GM19468 (cell line): Measurements from ENCODE around the gene CREB5.
"Not testable (repeated sequence)": the region's sequence is repeated elsewhere in the genome, so short reads cannot be mapped to it uniquely, and the experiment has no call there.

ENCODE experiments used
- ATAC-seq: cut with Tn5 transposase; IDR thresholded peaks from one replicate; pipeline ENCODE4 v1.9.1; 2021; ENCODE audit warnings: mild to moderate bottlenecking, moderate library complexity, moderate number of reproducible peaks; ENCODE audit not compliant: unreplicated experiment; ENCODE audit errors: extremely low read depth

Gene CREB5

DNA sequence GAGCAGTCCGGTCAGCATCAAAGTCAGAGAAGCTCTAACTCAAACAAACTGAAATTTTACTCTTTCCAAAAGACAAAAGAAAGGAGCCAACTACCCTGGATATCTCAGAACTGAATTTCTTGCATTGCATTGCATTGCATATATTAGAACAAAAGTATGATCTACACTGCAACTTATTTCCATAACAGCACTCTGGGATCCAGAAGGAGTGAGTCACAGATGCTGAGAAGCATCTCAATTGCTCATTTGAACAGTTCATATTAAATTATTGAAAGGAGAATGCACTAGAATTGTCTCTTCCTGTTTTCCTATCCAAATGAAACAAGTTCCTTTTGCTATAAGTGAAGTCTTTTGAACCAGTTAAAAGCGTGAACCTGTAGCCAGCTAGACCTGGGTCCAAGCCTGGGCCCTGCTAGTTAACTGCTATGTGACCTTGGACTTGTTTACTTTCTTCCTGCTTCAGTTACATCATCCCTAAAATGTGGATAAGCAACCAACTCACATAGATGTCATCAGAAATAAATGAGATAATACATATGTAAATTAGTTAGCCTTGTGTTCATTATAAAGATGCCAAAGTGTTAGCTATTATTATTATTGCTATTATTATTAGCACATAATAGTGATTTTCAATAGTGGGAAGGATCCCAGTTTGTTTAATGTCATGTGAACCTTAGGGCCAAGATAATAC lies 184.1 kb downstream of the CREB5 start:
- ATAC-seq, result no peak

DNA sequence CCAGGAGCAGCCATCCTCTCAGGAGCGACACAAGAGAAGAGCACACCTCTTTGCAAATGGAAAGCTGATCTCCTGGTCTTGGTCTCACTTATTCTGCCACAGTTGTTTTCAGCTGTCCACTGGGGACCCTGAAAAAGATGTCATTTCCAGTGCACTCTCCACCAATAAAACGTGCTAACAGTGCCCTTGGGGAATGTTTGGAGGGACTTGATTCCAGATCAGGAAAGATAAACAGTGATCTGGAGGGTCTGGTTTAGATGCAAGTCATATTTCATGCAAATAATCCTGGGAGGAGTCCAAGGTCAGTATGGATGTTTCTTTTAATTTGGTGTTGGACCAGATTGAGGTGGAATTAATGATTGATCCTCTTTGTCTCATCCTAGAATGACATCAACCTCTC lies 185.0 kb downstream of the CREB5 start:
- no peak for ATAC-seq

DNA sequence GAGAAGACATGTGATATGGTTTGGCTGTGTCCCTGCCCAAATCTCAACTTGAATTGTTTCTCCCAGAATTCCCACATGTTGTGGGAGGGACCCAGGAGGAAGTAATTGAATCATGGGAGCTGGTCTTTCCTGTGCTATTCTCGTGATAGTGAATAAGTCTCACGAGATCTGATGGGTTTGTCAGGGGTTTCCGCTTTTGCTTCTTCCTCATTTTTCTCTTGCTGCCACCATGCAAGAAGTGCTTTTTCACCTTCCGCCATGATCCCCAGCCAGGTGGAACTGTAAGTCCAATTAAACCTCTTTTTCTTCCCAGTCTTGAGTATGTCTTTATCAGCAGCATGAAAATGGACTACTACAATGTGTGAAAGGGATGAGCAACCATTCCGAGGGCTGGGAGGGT lies 185.7 kb downstream of the CREB5 start:
- ATAC-seq, result not testable (repeated sequence)

DNA sequence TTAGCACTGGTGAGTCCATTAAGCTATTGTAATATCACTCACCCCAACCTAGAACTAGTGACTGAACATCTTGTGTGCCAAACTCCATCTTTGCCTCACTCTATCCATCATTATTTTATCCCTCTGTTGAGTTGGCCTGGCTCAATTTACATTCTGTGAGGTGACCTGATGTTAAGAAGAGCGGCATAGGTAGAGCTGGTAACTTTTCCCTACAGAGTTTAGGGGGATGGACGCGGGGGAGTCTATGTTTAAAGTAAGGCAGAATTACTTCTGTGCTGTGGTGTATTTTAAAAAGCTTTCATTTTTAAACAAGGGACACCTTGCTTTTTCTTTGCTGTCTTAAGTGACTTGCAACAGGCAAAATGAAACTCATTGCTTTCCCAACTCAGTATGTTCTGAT lies 186.3 kb downstream of the CREB5 start:
- no peak for ATAC-seq

DNA sequence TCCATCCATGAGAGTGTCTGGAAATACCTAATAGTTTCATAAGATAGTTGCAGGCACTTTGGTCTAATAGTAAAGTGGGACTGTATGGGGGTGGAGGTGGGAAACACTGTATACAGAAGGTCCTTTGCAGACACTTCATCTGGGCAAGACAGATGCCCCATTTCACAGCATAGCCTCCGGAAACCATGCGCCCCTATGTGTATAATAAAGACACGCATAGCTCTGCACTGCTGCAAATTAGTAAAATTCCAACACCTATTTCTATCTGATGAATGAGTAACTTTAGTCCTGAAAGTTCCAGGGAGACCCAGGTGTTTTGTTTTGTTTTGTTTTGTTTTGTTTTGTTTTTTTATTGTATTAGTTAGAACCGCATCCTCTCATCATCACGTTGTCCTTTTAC lies 187.1 kb downstream of the CREB5 start:
- ATAC-seq, result no peak

DNA sequence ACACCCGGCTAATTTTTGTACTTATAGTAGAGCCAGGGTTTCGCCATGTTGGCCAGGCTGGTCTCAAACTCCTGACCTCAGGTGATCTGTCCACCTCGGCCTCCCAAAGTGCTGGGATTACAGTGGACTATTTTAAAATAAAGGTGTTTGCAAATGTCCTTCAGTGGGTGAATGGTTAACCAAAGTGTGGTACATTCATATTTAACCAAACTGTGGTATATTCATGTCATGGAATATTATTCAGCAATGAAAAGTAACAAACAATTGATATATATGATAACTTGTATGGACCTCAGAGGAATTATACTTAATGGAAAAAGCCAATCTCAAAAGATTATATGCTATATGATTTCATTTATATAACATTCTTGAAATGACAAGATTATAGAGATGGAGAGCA lies 190.0 kb downstream of the CREB5 start:
- no peak for ATAC-seq

DNA sequence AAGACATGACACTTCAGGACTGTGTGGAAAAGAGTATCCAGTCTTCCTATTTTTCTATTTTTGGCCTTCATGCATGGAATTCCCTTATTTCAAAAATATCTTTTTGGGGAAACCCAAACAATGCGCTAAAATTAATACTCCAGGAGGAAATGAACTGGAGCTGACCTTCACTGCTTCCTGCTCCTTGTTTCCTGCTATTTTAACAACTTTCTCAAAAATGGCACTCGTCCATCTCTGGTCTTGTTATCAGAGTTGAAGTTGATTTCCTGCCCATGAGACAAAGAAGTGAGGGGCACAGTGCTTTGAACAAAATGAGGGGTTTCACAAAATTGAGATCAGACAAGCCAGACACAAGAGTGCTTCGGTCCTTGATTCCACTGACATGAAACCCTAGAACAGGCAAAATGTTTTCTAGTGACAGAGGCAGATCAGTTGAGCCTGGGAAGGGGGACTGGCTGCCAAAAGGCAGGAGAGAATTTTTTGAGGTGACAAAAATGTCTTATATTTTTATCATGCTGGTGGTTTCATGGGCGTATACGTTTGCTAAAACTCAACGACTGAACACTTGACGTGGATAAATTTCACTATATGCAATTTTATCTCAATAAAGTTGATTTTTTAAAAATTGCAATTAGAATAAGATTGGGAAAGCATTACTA lies 193.2 kb downstream of the CREB5 start:
- ATAC-seq, result no peak

DNA sequence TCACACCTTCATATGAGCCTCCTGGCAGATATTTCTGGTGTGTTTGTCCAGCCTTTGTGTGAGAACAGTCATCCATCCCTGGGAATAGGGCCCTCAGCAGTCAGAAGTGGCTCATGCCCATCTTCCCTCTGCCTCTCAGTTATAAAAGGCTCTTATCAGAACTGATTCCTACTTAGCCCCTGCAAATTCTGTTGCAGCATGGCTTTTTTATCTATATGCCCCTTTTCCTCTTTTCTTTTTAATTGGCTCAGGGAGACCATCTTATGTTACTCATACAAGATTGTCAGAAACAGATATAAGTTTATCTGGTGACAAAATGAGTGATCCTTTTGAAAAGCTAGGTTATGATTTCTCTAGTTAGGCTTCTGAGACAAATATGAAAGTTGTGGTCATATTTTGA lies 194.1 kb downstream of the CREB5 start:
- no peak for ATAC-seq

DNA sequence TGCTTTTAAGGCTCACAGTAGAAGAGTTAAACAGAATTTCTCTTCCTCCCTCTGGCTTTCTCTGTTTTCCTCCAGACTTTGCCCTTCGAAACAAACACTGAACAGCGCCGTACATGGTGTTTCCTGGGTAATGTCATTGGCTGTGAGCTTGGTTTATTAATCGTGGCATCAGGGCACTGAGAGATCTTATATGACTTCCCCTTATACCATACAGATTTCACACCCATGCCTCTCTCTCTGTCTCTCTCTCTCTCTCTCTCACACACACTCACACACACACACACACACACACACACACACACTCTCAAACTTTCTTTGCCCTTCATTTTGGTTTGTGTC lies 195.5 kb downstream of the CREB5 start:
- ATAC-seq, result no peak

DNA sequence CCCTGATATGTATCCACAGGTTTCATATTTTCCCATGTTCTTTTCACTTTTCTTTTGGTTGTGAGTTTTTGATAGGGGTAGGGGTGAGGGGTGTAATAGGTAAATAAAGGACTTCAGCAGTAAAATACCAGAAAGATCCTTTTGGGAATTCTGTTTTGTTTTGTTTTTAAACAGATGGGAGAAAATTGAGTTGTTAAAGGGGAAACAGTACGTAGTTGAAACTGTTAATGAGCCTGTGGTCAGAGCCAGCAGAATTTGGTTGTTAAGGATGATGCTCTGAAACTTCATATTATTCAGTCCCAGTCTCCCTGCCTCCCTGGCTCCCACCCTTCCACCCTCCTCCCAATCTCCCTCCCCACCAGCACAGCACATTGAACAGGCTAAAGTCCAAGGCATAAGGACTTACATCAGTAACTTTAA lies 195.9 kb downstream of the CREB5 start:
- no peak for ATAC-seq

DNA sequence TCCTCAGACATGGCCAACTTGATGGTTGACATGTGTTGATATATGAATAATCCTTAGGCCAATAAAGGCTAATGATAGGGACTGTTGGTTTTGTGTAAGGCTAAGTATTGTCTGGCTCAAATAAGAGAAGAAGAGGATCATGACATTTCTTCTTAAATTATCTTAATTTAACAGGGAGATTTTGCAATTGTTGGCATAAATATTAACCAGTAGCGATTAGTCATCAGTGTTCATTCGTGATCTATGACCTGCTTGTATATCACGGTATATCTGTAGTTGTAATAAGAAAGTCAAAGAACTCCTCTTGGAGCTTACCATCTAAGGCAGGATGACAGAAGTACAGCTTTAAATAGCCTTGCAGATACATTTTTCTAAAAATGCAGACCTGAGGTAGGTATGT lies 196.4 kb downstream of the CREB5 start:
- no peak for ATAC-seq

DNA sequence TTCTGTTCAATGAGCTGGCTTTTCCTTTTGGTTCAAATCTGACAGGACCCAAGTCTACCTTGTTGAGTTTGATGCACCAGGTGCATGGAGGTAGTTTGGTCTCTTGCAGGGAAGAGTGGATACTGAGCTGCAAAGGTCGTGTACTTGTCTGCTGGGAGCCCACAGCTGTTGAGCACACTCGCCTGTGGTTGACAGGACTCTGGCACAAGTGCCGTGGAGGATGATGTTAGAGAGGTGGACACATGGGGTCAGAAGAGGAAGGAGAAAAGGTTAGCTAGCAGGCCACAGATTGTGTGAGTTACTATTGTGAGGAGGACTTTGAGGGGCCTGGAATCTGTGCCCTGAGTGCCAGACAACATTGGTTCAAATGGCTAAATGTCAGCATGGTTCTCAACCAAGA lies 197.3 kb downstream of the CREB5 start:
- no peak for ATAC-seq

DNA sequence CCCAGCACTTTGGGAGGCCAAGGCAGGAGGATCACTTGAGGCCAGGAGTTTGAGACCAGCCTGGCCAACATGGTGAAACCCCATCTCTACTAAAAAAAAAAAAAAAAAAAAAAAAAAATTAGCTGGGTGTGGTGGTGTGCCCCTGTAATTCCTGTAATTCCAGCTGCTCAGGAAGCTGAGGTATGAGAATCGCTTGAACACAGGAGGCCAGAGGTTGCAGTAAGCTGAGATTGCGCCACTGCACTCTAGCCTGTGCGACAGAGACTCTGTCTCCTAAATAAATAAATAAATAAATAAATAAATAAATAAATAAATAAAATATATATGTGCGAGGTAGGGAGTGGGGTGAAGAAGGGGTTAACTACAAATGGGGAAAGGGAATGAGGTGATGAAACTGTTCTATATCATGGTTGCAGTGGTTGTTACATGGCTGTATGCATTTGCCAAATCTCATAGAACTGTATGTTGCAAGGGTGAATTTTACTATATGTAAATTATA lies 199.1 kb downstream of the CREB5 start:
- ATAC-seq, result not testable (repeated sequence)

DNA sequence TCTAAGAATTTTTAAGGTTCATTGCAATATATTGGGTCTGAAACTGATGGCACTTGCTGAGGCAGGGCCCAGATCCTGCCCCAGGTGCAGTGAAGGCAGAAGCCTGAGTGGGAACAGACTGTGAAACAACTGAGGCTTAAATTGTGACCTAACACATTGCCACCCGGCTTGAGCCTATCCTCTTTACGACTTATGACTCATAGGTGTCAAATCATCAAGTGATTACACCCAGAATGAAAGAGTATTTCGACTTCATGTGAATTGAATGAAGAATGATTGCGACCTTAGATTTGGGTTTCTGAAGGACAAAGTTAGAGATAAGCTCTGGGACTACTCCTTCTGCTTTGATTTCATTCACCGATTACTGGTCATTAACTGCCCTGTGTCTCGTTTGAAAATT lies 200.9 kb downstream of the CREB5 start:
- no peak for ATAC-seq

DNA sequence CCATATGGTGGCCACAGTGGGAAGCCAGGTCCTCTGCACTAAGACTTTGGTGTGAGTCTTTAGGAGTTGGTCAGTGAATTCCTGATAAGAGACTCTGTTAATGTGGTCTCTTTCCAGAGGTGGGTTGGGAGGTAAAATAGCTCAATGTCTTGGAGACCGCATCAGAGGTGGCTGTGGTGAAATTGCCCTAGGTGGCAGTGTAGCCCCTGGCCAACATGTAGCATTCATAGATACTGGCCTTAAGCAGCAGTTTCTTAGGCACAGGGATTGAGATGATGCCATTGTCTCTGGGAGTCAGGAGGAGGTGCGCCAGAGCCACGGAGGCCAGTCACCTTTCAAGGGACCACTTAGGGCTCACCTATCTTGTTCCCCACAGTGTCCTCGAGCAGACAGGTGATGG lies 202.8 kb downstream of the CREB5 start:
- no peak for ATAC-seq

DNA sequence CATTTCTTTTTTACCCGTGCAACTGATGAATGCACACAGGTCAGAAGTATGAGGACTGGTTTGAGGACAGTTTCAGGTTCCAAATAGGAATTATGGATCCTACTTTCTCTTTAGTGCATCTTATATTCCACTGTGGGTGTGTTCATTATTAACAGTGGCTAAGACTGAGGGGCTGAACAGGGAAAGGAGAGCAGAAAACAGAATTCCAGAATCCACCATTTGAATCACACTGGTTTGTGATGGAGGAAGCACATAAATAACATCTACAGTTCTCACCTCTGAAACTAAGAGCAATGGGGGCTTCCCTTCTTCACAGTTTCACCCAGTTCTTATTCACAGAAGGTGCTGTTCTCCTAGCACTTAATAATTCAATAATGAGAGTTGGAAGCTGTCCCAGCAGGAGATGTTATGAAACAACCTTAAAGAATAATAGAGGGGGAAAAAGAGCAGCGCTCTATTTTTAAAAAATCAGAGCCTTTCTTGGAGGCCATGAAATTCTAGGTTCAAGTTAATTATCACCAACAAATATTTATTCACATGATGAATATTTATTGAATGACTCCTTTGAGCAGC lies 205.1 kb downstream of the CREB5 start:
- no peak for ATAC-seq

DNA sequence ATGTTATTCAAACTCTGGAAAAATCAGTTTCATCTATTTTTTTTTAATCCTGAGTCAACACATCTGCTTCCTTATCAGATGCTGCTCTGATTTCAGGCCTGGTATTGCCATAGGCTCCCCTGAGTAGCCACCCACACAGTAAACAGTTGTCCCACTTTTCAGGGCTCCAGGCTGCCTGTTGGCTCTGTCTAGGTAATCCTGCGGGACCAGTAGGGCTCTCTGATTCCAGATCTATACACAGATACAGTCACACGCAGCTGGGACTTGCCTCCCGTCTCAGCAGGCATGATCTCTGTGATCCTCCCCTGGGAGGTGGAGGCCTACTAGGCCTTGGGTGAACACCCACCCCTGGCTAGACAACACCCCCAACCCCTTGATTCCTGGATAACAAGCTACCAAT lies 206.1 kb downstream of the CREB5 start:
- ATAC-seq, result no peak

DNA sequence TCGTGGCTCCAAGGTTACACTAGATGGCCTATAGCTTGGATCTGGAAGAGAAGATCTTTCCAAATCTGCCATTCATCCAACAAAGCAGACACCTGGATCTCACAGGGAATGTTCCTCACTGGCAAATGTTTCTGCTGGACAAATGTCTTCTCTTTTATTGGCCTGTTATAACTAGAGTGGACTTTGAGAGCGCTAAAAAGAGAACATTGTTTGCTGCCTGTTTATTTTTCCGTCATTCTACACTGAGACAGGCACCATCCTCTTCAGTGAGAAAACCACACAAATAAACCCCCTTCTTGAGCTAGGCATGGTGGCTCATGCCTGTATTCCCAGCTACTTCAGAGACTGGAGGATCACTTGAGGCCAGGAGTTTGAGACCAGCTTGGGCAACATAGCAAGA lies 206.9 kb downstream of the CREB5 start:
- ATAC-seq, result no peak

DNA sequence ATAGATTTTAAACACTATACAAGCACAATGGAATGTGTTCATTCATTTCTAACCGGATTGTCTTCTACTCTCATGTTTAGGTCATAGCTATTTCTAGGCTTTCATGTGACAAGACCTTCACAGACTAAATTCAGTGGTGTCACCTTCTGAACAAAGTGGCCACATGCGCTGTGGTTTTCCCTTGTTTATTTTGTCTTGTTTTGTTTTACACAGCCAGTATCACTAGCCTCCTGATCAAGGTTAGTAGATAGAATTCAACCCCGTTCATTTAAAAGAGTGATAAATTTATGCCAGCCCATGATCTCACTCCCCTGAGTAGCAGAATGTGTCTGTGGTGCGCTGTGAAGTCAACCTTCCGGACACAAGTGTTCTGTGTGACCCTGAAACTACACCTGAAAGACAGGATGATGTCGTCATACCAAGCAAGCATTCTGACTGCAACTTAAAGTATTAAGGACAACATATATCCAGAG lies 209.1 kb downstream of the CREB5 start:
- ATAC-seq, result no peak

DNA sequence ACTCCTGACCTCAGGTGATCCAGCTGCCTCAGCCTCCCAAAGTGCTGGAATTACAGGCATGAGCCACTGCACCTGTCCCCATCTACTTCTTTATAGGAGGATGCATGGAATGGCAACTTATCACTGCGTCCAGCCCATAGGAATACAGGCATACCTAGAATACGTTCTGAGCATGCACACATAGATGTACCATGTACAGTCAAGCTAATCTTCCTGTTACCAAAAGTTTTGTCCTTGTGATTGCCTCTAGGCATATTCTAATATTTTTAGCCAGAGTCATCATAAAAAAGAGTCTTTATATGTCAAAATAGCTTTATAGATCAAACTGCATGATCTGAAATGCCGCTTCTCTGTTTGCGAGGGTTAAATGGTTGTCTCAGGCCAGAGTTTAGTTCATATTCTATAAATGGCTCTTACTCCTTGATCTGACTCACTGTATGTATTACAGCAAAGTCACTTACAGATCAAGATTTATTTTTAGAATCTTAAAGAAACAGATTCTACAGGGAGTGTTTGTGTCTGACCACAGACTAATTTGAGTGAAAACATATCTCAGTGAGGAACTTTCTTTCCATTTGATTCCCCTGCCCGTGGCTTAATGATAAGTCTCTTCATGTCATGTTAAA lies 210.9 kb downstream of the CREB5 start:
- no peak for ATAC-seq

DNA sequence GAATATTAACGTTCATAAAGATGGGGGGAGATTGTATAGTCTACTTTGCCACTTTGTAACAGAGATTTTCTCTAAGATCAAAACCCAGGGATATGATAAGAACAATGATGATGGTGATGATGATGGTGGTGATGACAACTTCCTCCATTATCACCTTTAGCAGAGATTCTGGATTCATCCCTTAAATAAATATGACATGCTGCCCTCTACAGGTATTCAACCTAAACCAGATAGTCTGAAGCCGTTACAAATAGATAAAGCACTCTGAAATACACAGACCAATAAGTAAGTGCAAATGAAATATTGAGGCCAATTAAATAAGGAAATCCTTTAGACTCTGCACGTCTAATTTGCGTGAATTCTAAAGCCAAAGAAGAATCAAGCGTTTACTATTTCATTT lies 211.5 kb downstream of the CREB5 start:
- ATAC-seq, result no peak
